Activated CD4-positive, alpha-beta T cell treated with anti-CD3 and anti-CD28 coated beads for 4 hours (primary cell): Measurements from ENCODE around the gene IFT25.
A peak's percentile ranks its signal among the peaks of the same experiment; 100 is the strongest.
"Not testable (repeated sequence)": the region's sequence is repeated elsewhere in the genome, so short reads cannot be mapped to it uniquely, and the experiment has no call there.

Source experiments
- DNase-seq, 2 donors: peaks; one replicate each; pipeline ENCODE4 v3.0.0-alpha.2; 2020

The IFT25 gene

GRCh38 chr1:53945433-53946251 lies at the start of gene IFT25:
TSS of gene IFT25 (minus strand) at chr1:53945699. CDS start at chr1:53940082, 5,617 bp downstream.
- DNase-seq, result peak; percentile 96 to 99

- not testable (repeated sequence) for DNase-seq
Observed at GRCh38 chr1:53994516-53994915, 49.0 kb upstream of the IFT25 start.

DNA sequence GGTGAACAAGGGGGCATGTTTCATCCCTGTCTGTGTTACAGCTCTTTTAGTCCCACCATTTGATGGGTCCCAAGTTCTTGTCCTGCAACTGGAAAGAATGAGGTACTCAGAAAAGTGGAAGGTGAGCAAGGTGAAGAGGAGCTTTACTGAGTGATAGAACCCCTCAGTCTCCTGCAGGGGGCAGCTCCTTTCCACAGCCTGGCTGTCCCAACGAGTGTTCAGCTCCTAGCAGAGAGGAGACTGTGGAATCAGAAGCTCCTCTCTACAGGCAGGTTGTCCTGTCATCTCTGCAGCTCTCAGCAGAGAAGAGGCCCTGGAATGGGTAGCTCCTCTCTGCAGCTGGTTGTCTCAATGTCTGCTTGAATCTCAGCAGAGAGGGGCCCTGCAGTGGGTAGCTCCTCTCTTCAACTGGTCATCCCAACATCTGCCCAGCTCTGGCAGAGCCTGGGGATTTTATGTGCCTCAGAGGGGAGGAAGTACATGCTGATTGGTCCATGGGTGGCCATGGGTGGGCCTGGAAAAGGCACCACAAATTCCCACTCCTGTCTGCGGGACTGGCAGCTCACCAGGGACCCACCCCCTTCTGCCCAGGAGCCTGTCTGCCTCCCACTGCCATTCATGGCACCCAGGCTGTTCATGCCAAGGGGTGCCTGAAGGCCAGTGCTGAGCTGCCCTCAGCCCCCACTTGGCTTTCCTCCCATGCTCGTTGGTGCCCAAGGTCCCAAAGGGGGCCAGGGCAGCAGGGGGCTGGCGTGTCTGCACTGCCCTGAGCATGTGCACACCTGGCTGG lies 46.8 kb upstream of the IFT25 start:
- no peak for DNase-seq

DNA sequence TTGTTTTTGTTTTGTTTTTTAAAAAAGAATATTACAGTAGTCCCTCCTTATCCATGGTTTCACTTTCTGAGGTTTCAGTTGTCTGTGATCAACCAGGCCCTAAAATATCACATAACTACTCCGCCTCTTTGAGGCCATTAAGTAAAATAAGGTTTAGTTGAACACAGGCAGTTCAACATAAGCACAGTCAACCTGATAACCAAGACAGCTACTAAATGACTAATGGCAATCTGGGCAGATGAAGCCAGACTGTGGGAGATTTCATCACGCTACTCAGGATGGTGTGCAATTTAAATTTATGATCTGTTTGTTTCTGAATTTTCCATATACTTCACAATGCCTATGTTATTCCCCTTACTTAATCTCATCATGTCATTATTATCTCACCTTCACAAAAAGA lies 42.4 kb upstream of the IFT25 start:
- no peak for DNase-seq

- DNase-seq, result no peak
Observed at GRCh38 chr1:53986458-53986857, 41.0 kb upstream of the IFT25 start.

DNA sequence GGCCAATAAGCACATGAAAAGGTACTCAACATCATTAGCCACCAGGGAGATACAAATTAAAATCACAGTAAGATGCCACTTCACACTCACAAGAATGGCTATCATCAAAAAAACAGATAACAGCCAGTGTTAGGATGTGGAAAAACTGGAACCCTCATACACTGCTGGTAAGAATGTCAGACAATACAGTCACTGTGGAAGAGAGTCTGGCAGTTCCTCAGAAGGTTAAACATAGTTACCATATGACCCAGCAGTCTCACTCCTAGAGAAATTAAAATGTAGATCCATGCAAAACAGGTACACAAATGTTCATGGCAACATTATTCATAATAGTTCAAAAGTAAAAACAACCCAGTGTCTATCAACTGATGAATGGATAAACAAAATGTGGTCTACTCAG lies 39.2 kb upstream of the IFT25 start:
- DNase-seq, result no peak

DNA sequence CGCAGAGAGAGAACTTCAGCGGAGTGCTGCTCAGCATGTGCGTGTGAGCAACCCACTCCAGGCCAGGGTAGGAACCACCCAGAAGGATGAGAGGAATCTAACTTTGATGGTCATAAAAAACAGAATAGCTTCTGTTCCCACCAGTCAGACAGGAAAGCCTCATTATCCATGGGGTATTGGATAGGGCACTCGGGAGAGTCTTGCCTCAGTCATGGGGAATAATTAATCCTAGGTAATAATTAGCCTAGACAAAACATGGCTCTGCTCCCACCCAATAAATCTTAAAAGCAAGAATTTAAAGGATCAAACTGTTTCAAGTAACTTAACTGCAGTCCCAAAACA lies 37.2 kb upstream of the IFT25 start:
- DNase-seq, result no peak

GRCh38 chr1:53982034-53982762 lies 36.7 kb upstream of the IFT25 start:
- DNase-seq, result no peak

DNA sequence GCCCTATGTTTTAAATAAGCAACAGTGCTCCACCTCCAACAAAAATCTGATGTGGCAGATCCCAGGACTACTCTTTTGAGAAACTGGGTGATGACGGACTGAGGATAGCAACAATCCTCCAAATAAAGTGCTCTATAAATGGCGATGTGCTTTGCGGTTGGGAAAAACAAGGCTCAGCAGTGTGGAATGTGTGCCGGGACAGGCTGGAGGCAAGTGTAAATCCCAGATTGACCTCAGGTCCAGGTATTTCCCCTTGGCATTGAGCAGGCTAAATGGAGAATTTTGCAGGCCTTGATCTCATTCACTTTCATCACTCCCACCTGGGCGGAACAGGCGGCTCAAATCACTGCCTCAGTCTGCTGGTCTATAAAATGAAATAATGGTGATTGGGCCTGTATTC lies 35.7 kb upstream of the IFT25 start:
- no peak for DNase-seq

DNA sequence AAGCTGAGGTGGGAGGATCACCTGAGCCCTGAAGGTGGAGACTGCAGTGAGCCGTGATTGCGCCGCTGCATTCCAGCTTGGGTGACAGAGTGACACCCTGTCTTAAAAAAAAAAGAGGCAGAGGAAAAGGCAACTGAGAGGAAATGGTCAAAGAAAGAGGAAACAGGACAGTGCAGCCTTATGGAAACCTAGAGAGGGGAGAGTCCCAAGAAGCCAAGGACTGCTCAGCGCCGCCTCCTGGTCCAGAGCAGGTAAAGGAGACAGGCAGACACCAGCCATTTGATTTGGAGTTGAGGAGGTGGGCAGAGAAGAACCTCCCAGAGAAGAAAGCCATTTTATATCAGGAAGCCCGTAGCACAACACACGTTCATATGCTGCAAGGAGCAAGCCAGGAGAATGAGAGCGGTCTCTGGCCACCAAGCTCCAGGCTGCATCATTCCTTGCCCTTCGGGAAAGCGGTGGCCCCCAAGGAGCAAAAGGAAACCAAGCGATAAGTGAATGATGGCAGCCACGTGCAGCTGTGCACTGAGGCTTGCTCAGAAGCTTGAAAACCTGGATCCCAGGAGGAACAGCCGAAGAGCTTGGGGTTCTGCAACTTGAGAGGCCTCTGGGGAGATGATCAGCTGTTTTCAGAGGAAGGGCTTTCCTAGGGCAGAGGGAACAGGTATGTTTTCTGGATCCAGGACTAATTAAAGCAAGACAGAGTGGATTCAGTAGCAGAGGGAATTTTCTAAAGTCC lies 34.4 kb upstream of the IFT25 start:
- no peak for DNase-seq

- no peak for DNase-seq
Observed at GRCh38 chr1:53975861-53976260, 30.4 kb upstream of the IFT25 start.

DNA sequence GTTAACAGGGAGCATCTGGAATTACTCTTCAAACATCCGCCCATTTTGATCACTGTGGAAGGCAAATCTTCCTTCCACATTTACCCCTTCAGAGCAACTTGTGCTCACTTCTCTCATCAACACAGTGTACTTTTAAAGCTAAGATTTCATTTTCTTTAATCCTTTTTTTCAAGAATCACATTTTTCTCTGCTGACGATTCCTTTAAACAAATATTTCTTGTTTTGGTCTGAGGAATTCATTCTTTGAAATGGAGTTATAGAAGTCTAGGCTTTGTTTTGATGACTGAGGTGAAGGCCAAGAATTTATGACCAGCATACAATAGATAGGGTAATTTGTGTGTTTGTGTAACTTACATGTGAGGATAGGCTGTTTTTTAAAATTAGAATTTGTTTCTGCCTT lies 26.2 kb upstream of the IFT25 start:
- DNase-seq, result no peak

DNA sequence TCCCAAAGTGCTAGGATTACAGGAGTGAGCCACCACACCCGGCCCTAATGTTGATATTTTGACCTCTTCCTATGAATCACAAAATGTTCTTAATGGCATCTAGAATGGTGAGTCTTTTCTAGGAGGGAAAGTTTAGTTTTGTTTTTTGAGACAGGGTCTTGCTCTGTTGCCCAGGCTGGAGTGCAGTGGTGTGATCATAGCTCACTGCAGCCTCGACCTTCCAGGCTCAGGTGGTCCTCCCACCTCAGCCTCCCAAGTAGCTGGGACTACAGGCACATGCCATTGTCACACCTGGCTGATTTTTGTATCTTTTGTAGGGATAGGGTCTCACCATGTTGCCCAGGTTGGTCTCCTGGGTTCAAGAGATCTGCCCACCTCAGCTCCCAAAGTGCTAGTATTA lies 23.8 kb upstream of the IFT25 start:
- not testable (repeated sequence) for DNase-seq

DNA sequence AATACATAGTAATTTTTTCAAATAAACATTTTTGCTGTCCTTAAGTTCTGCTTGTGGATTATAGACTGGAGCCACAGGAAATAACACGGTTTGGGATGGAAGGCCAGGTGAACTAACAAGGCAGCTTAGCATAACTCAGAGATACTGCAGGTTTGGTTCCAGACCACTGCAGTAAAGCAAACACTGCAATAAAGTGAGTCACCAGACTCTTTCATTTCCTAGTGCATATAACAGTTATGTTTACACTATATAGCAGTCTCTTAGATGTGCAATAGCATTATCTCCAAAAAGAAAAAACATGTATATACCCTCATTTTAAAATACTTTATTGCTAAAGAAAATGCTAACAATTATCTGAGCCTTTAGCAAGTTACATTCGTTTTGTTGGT lies 22.6 kb upstream of the IFT25 start:
- DNase-seq, result no peak

GRCh38 chr1:53967409-53968124 lies 22.1 kb upstream of the IFT25 start:
- DNase-seq, result no peak

DNA sequence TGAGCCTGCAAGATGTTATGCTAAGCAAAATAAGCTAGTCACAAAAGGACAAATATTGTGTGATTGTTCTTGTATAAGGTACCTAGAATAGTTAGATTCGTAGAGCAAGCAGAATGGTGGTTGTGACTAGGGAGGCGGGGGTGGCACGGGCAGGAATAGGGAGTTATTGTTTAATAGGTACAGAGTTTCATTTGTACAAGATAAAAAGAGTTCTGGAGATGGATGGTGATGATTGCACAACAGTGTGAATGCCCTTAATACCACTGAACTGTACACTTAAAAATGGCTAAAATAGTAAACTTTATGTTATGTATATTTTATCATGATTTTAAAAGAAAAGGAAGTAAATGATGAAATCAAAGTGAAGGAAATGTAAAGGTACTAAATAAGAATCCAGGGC lies 21.3 kb upstream of the IFT25 start:
- no peak for DNase-seq

GRCh38 chr1:53964109-53964508 lies 18.6 kb upstream of the IFT25 start:
- no peak for DNase-seq

GRCh38 chr1:53963460-53963859 lies 18.0 kb upstream of the IFT25 start:
- no peak for DNase-seq

DNA sequence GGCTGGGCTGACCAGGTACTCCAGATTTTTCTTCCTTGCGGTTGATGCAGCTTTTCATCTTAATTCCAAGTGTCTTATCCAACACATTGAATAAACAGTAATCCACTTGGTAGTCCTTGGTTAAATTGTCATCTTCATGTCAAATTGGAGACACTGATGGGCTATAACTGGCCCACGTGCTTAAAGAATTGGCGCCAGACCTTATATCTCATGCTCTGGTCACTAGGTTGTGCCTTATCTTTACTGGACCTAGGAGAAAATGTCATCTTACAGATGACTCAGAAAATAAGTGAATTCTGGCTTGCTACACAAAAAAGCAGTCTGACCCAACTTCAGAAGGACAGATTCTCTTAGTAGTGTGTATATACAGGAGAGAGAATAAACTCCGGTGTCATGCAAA lies 16.9 kb upstream of the IFT25 start:
- DNase-seq, result no peak

GRCh38 chr1:53959664-53960250 lies 14.3 kb upstream of the IFT25 start:
- DNase-seq, result peak in 1 of 2 donors; percentile 36

DNA sequence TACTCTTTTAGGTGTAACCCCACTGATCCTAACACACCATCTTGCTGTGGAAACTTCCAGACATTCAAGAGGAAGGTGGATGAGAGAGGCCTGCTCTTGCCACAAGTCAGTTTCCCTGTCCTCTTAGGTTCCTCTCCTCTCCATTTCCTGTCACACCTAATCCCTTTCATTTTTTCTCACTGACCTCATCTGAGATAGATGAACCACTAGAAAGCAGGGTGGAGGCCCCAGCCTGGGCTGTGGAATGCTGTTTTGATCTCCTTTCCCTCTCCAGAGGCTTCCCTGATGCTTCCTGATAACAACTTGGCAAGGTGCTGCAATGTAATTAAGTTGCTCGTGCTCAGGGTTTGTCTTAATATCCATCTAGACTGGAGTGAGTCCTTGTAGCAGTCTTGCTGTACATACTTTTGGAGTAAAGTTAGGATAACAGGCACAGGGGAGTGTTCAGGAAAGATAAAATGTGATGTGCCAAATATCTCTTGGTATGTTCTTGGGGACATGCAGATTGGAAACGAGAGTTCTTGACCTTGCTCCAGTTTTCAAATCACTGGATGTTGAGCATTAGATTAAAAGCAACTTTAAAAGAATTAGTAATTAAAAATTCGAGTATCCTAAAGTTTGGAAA lies 11.8 kb upstream of the IFT25 start:
- no peak for DNase-seq
